Activated T-cell treated with anti-CD3 and anti-CD28 coated beads for 1 hour (primary cell): ENCODE measurements around the gene ASIC2.

Experiments used
- DNase-seq: peaks from one replicate; pipeline ENCODE4 v3.0.0-alpha.2; 2020; ENCODE audit warnings: low read depth

The ASIC2 gene

GRCh38 chr17:33292981-33293867, at the start of gene ASIC2:
Gene ASIC2 (minus strand): TSS chr17:33293295.
- DNase-seq, result no peak

GRCh38 chr17:33342025-33342424, 48.9 kb upstream of the ASIC2 start:
- DNase-seq, result no peak

- DNase-seq, result no peak
These were observed 45.1 kb upstream of the ASIC2 start for GRCh38 chr17:33338242-33338641.

GRCh38 chr17:33335491-33336173, 42.5 kb upstream of the ASIC2 start:
- DNase-seq, result no peak

GRCh38 chr17:33334703-33335102, 41.6 kb upstream of the ASIC2 start:
- DNase-seq, result no peak

GRCh38 chr17:33330877-33331276, 37.8 kb upstream of the ASIC2 start:
- no peak for DNase-seq

GRCh38 chr17:33328129-33328528, 35.0 kb upstream of the ASIC2 start:
- no peak for DNase-seq

- no peak for DNase-seq
These were observed 31.6 kb upstream of the ASIC2 start for GRCh38 chr17:33324736-33325135.

GRCh38 chr17:33322063-33322462, 29.0 kb upstream of the ASIC2 start:
- no peak for DNase-seq

GRCh38 chr17:33318241-33318640, 25.1 kb upstream of the ASIC2 start:
- no peak for DNase-seq

GRCh38 chr17:33316746-33317145, 23.7 kb upstream of the ASIC2 start:
- no peak for DNase-seq

GRCh38 chr17:33310296-33310695, 17.2 kb upstream of the ASIC2 start:
- DNase-seq, result no peak

- DNase-seq, result no peak
These were observed 10.2 kb upstream of the ASIC2 start for GRCh38 chr17:33303254-33303653.

- DNase-seq, result no peak
These were observed 9.3 kb upstream of the ASIC2 start for GRCh38 chr17:33302394-33302793.

- DNase-seq, result no peak
These were observed 7.1 kb upstream of the ASIC2 start for GRCh38 chr17:33300241-33300640.

GRCh38 chr17:33299115-33299514, 6.0 kb upstream of the ASIC2 start:
- DNase-seq, result no peak

- DNase-seq, result no peak
These were observed 4.5 kb upstream of the ASIC2 start for GRCh38 chr17:33297643-33298042.

- DNase-seq, result no peak
These were observed 1.9 kb upstream of the ASIC2 start for GRCh38 chr17:33294994-33295393.

GRCh38 chr17:33292201-33292980, 704 bp downstream of the ASIC2 start:
- no peak for DNase-seq

GRCh38 chr17:33291248-33292200, 1.6 kb downstream of the ASIC2 start:
- DNase-seq, result no peak

GRCh38 chr17:33290253-33290652, 2.8 kb downstream of the ASIC2 start:
- DNase-seq, result no peak
